Trophoblast cell (in vitro differentiated cells and primary cell): ENCODE data around the gene ARHGAP11A.
"Not testable (repeated sequence)": the region's sequence is repeated elsewhere in the genome, so short reads cannot be mapped to it uniquely, and the experiment has no call there.

ENCODE experiments used
- DNase-seq, 2 donors: peaks; one replicate each; pipeline ENCODE4 v3.0.0-alpha.2; 2016
- H2AFZ ChIP-seq: 2 replicates; pipeline ENCODE4 v1.6.1; 2013; ENCODE audit warnings: low read length, moderate library complexity, mild to moderate bottlenecking; ENCODE audit not compliant: insufficient read depth, poor library complexity
- H2AK5ac ChIP-seq: 2 replicates; pipeline ENCODE4 v1.6.1; 2013; ENCODE audit warnings: mild to moderate bottlenecking, low read length
- H2BK120ac ChIP-seq: 2 replicates; pipeline ENCODE4 v1.6.1; 2013; ENCODE audit warnings: low read length, mild to moderate bottlenecking, moderate library complexity; ENCODE audit not compliant: insufficient read depth, poor library complexity
- H2BK12ac ChIP-seq: 2 replicates; pipeline ENCODE4 v1.6.1; 2013; ENCODE audit warnings: mild to moderate bottlenecking, low read length, moderate library complexity
- H2BK5ac ChIP-seq: 2 replicates; pipeline ENCODE4 v1.6.1; 2013; ENCODE audit warnings: low read length, low read depth, moderate library complexity, mild to moderate bottlenecking; ENCODE audit not compliant: poor library complexity
- H3K14ac ChIP-seq: 2 replicates; pipeline ENCODE4 v1.6.1; 2013; ENCODE audit warnings: mild to moderate bottlenecking, low read length
- H3K18ac ChIP-seq: 2 replicates; pipeline ENCODE4 v1.6.1; 2013; ENCODE audit warnings: mild to moderate bottlenecking, low read length
- H3K23ac ChIP-seq: 2 replicates; pipeline ENCODE4 v1.6.1; 2013; ENCODE audit warnings: low read length
- H3K27ac ChIP-seq: 2 replicates; pipeline ENCODE4 v1.5.1; 2013; ENCODE audit warnings: low read depth, mild to moderate bottlenecking, inconsistent platforms, low read length, moderate library complexity
- H3K27me3 ChIP-seq: 2 replicates; pipeline ENCODE4 v1.6.1; 2013; ENCODE audit warnings: inconsistent platforms, mild to moderate bottlenecking, low read length, moderate library complexity; ENCODE audit not compliant: insufficient read depth
- H3K36me3 ChIP-seq, 2 experiments: 1 replicate in 1 of 2; 2 replicates in 1 of 2; pipeline ENCODE4 v1.6.1; 2013; ENCODE audit warnings: low read length in 2 of 2, mild to moderate bottlenecking in 2 of 2, moderate library complexity in 1 of 2; ENCODE audit not compliant: insufficient read depth in 2 of 2, control insufficient read depth in 1 of 2
- H3K4ac ChIP-seq: 2 replicates; pipeline ENCODE4 v1.6.1; 2013; ENCODE audit warnings: low read depth, mild to moderate bottlenecking, low read length, moderate library complexity
- H3K4me1 ChIP-seq, 2 experiments: 1 replicate in 1 of 2; 2 replicates in 1 of 2; pipeline ENCODE4 v1.6.1; 2013; ENCODE audit warnings: low read length in 2 of 2, mild to moderate bottlenecking in 2 of 2, moderate library complexity in 1 of 2; ENCODE audit not compliant: insufficient read depth in 2 of 2, control insufficient read depth in 1 of 2
- H3K4me2 ChIP-seq: 2 replicates; pipeline ENCODE4 v1.6.1; 2013; ENCODE audit warnings: inconsistent platforms, mild to moderate bottlenecking, low read length, moderate library complexity
- H3K4me3 ChIP-seq: 2 replicates; pipeline ENCODE4 v1.5.1; 2013; ENCODE audit warnings: mild to moderate bottlenecking, low read depth, low read length, inconsistent platforms
- H3K79me1 ChIP-seq: one replicate; pipeline ENCODE4 v1.6.1; 2013; ENCODE audit warnings: low read length
- H3K79me2 ChIP-seq: 2 replicates; pipeline ENCODE4 v1.6.1; 2013; ENCODE audit warnings: low read length, mild to moderate bottlenecking; ENCODE audit not compliant: control insufficient read depth, insufficient read depth, poor library complexity
- H3K9ac ChIP-seq: 2 replicates; pipeline ENCODE4 v1.6.1; 2013; ENCODE audit warnings: mild to moderate bottlenecking, low read length
- H3K9me3 ChIP-seq: 2 replicates; pipeline ENCODE4 v1.6.1; 2013; ENCODE audit warnings: low read depth, mild to moderate bottlenecking, control low read depth, inconsistent platforms, low read length; ENCODE audit not compliant: insufficient read depth
- H4K12ac ChIP-seq: 2 replicates; pipeline ENCODE4 v1.6.1; 2013; ENCODE audit warnings: low read depth, mild to moderate bottlenecking, low read length, moderate library complexity
- H4K8ac ChIP-seq: 2 replicates; pipeline ENCODE4 v1.6.1; 2013; ENCODE audit warnings: low read depth, mild to moderate bottlenecking, low read length, moderate library complexity
- H4K91ac ChIP-seq: one replicate; pipeline ENCODE4 v1.6.1; 2013; ENCODE audit warnings: low read depth, mild to moderate bottlenecking, low read length, moderate library complexity
- WGBS: extraction: QIAGEN DNeasy Blood & Tissue Kit; methylation state at CpG from one replicate; pipeline ENCODE4 v1.1.7; 2013; ENCODE audit warnings: missing lambda C conversion rate; ENCODE audit not compliant: insufficient read length, insufficient coverage; ENCODE audit errors: extremely low coverage; 5-methylcytosine and 5-hydroxymethylcytosine counted together

ARHGAP11A gene

DNA sequence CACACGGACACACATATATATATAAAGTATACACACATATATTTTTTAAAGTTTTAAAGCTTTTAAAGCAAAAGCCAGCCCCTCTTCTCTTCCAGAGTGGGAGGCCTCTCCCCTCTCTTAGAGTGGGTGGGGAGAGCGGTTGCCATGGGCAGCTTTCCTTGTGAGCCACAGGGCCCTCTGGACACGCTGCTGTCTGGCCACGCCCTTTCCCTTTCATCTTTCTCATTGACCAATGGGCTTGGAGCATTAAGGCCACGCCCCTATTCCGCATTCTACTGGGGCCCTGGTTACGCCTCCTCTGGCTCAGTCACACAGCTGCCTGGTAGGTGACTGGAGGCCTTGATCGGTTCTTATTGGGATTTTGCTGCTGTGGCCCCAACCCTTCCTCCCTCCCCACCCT lies 22.2 kb upstream of the ARHGAP11A start, which contains the start of gene GOLGA8N:
Gene GOLGA8N, plus strand, starts transcription at position 306 of the 400 bp plus-strand sequence.
- not testable (repeated sequence) for H4K12ac ChIP-seq, H3K4me3 ChIP-seq, H3K79me2 ChIP-seq, H3K9ac ChIP-seq, H3K9me3 ChIP-seq, H3K18ac ChIP-seq, H3K79me1 ChIP-seq, H3K27ac ChIP-seq, DNase-seq, H2BK12ac ChIP-seq, H2AK5ac ChIP-seq, H3K4ac ChIP-seq, H3K4me2 ChIP-seq, H2BK5ac ChIP-seq, H3K23ac ChIP-seq, H2AFZ ChIP-seq, H3K27me3 ChIP-seq, H2BK120ac ChIP-seq, H4K8ac ChIP-seq, H4K91ac ChIP-seq, H3K14ac ChIP-seq, H3K4me1 ChIP-seq, H3K36me3 ChIP-seq
- no CpG with 5 or more reads among the region's 8 CpGs for WGBS

- not testable (repeated sequence) for H3K23ac ChIP-seq, H4K12ac ChIP-seq, H3K4ac ChIP-seq, H4K91ac ChIP-seq, H2BK5ac ChIP-seq, H3K4me1 ChIP-seq, H3K9ac ChIP-seq, H3K27me3 ChIP-seq, H3K4me3 ChIP-seq, H3K9me3 ChIP-seq, H3K79me1 ChIP-seq, H3K27ac ChIP-seq, H3K36me3 ChIP-seq, H2BK120ac ChIP-seq, H3K79me2 ChIP-seq, H3K14ac ChIP-seq, H3K18ac ChIP-seq, H2BK12ac ChIP-seq, H2AK5ac ChIP-seq, H2AFZ ChIP-seq, H4K8ac ChIP-seq, H3K4me2 ChIP-seq
- DNase-seq: peak in 1 of 2 donors; percentile 54
- no CpG with 5 or more reads among the region's 2 CpGs for WGBS
Measured at GRCh38 chr15:32609518-32609917, 5.8 kb upstream of the ARHGAP11A start.

GRCh38 chr15:32610719-32611118 lies 4.6 kb upstream of the ARHGAP11A start:
- H3K4ac ChIP-seq, H3K36me3 ChIP-seq, H4K12ac ChIP-seq, H2AK5ac ChIP-seq, H3K4me1 ChIP-seq, H3K14ac ChIP-seq, H3K18ac ChIP-seq, H3K4me2 ChIP-seq, H3K79me1 ChIP-seq, H3K9ac ChIP-seq, H2BK120ac ChIP-seq, H4K91ac ChIP-seq, H2BK5ac ChIP-seq, H4K8ac ChIP-seq, H3K27me3 ChIP-seq, H3K4me3 ChIP-seq, H3K27ac ChIP-seq, H3K9me3 ChIP-seq, H3K79me2 ChIP-seq, H2BK12ac ChIP-seq, H3K23ac ChIP-seq, H2AFZ ChIP-seq: not testable (repeated sequence)
- no CpG with 5 or more reads among the region's 3 CpGs for WGBS
- DNase-seq: peak; percentile 7 to 63

GRCh38 chr15:32614712-32615050 lies 623 bp upstream of the ARHGAP11A start:
- H3K4ac ChIP-seq, H3K23ac ChIP-seq, H3K9me3 ChIP-seq, H3K36me3 ChIP-seq, H3K14ac ChIP-seq, DNase-seq, H3K4me1 ChIP-seq, H3K18ac ChIP-seq, H3K79me1 ChIP-seq, H2AFZ ChIP-seq, H3K27me3 ChIP-seq, H3K79me2 ChIP-seq, H2AK5ac ChIP-seq, H2BK12ac ChIP-seq: not testable (repeated sequence)
- WGBS: no CpG with 5 or more reads among the region's 16 CpGs
- Histone ChIP-seq H3K4me2 (peak overlapping the region; percentile 59), H4K12ac (peak overlapping the region; percentile 70), H2BK5ac (peak overlapping the region; percentile 79), H4K8ac (peak overlapping the region; percentile 78), H4K91ac (peak overlapping the region; percentile 37), H3K9ac (peak overlapping the region; percentile 83), H3K4me3 (peak overlapping the region; percentile 68), H2BK120ac (peak overlapping the region; percentile 51), H3K27ac (peak overlapping the region; percentile 89)
